Measurements from ENCODE around the gene GNAZ. TPM values are rescaled to one million over a fixed set of nuclear protein-coding genes. Genes with fewer than 3 reads are reported as not detected.

GNAZ gene
- total RNA-seq, 1 donor from 2014 or later, result 2.1 TPM

DNA sequence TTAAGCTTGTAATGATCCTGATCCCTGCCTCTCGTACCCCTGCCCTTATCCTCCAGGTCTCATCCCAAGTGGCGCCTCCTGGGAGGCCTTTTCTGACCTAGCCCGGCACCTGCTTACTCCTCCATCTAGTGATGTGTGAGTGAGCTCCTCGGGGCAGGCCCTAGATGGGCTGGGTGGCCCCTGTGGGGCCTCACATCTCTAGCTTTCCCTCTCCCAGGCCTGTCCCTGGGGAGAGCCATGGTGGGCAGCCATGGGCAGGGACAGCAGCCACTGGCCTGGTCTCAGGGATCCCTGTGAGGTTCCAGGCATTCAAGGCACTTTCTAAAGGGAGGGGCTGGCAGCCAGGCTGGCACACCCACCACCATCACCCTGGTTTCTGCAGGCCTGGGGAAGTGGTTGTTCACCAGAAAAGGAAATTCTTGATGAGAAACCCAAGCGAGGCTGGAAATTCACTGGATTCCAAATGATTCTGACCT is 27.9 kb downstream of the GNAZ start:
- peaks cover 0 to 6% (median 0%) of the 10 kb centered on the region in 3 donors for H3K27me3 ChIP-seq (ENCODE audit: control insufficient read depth in 3 of 3, insufficient read depth in 3 of 3, low read length in 3 of 3)
- H3K4me3 ChIP-seq (ENCODE audit: low read length in 3 of 3), result no peak overlapping the region
- no peak overlapping the region for H3K27ac ChIP-seq (ENCODE audit: low read depth, low read length)
- peaks cover 20 to 22% (median 20%) of the 10 kb centered on the region in 3 donors for H3K4me1 ChIP-seq (ENCODE audit: control insufficient read depth in 3 of 3, insufficient read depth in 3 of 3, low read length in 3 of 3)
- H3K36me3 ChIP-seq (ENCODE audit: control insufficient read depth in 3 of 3, insufficient read depth in 3 of 3, low read length in 3 of 3), result no peaks in the 10 kb centered on the region
- no peaks in the 10 kb centered on the region for H3K9me3 ChIP-seq (ENCODE audit: control insufficient read depth in 3 of 3, low read length in 3 of 3)
- peak overlapping the region in 2 of 3 donors; percentile 20 to 64 for H3K9ac ChIP-seq (ENCODE audit: low read depth in 1 of 3, low read length in 3 of 3)

DNA sequence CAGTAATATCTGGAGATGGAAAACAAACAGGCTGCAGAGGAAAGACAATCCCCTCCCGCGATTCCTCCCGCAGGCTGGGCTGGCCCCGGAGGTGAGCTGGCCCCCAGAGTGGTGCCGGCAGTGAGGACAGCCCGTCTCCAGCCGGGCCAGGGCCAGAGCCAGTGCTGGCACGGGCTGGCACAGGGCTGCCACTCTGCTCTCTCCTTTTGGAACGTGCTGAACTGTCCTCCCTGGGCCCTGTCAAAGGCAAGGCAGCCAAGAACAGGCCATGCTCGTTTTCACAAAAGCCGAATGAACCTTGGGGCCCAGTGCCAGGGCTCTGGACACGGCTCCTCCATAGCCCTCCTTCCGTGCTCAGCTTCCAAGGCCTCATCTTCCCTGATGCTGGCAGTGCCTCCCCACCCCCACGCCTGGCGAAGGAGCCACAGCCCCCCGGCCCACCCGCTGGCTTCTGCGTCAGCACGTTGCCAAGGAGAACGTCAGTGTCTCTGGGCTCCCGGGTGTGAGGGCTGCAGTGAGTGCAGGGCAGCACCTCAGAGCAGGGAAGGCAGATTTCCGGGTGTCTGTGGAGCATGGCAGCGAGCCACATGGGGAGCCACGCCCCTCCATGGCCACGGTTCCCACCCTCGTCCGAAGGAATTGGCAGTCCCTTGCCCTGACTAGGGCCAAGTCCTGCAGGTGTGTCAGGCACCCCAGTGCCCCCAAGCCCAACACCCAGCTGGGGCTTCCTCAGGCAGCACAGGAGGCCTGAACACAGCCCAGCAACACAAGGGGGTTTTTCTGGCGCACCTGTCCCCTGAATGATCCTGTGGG is 28.6 kb downstream of the GNAZ start:
- peak overlapping the region in 2 of 3 donors; percentile 20 to 64 for H3K9ac ChIP-seq (ENCODE audit: low read depth in 1 of 3, low read length in 3 of 3)
- no peak overlapping the region for H3K4me3 ChIP-seq (ENCODE audit: low read length in 3 of 3)
- peaks cover 20 to 22% (median 20%) of the 10 kb centered on the region in 3 donors for H3K4me1 ChIP-seq (ENCODE audit: control insufficient read depth in 3 of 3, insufficient read depth in 3 of 3, low read length in 3 of 3)
- H3K36me3 ChIP-seq (ENCODE audit: control insufficient read depth in 3 of 3, insufficient read depth in 3 of 3, low read length in 3 of 3), result no peaks in the 10 kb centered on the region
- H3K9me3 ChIP-seq (ENCODE audit: control insufficient read depth in 3 of 3, low read length in 3 of 3), result no peaks in the 10 kb centered on the region
- peak overlapping the region; percentile 36 for H3K27ac ChIP-seq (ENCODE audit: low read depth, low read length)
- peaks cover 0 to 6% (median 0%) of the 10 kb centered on the region in 3 donors for H3K27me3 ChIP-seq (ENCODE audit: control insufficient read depth in 3 of 3, insufficient read depth in 3 of 3, low read length in 3 of 3)

DNA sequence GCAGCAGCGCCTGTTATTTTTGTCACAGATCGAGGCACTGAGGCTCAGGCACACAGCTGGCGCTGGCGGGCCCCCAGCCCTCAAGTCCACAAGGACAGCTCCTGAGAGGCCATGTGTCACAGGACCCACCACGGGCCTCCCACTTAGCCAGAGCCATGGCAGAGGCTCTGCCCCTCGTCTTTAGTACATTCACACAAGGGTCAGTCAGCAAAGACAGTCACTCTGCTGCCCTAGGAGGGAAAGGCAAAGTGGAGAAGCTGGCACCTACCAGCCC is 29.1 kb downstream of the GNAZ start:
- Histone ChIP-seq H3K27me3 (ENCODE audit: control insufficient read depth in 3 of 3, insufficient read depth in 3 of 3, low read length in 3 of 3) (peaks cover 0 to 6% (median 0%) of the 10 kb centered on the region in 3 donors), H3K9ac (ENCODE audit: low read depth in 1 of 3, low read length in 3 of 3) (peak overlapping the region in 1 of 3 donors; percentile 64), H3K36me3 (ENCODE audit: control insufficient read depth in 3 of 3, insufficient read depth in 3 of 3, low read length in 3 of 3) (no peaks in the 10 kb centered on the region), H3K4me1 (ENCODE audit: control insufficient read depth in 3 of 3, insufficient read depth in 3 of 3, low read length in 3 of 3) (peaks cover 20 to 22% (median 20%) of the 10 kb centered on the region in 3 donors), H3K27ac (ENCODE audit: low read depth, low read length) (no peak overlapping the region), H3K9me3 (ENCODE audit: control insufficient read depth in 3 of 3, low read length in 3 of 3) (no peaks in the 10 kb centered on the region), H3K4me3 (ENCODE audit: low read length in 3 of 3) (no peak overlapping the region)

DNA sequence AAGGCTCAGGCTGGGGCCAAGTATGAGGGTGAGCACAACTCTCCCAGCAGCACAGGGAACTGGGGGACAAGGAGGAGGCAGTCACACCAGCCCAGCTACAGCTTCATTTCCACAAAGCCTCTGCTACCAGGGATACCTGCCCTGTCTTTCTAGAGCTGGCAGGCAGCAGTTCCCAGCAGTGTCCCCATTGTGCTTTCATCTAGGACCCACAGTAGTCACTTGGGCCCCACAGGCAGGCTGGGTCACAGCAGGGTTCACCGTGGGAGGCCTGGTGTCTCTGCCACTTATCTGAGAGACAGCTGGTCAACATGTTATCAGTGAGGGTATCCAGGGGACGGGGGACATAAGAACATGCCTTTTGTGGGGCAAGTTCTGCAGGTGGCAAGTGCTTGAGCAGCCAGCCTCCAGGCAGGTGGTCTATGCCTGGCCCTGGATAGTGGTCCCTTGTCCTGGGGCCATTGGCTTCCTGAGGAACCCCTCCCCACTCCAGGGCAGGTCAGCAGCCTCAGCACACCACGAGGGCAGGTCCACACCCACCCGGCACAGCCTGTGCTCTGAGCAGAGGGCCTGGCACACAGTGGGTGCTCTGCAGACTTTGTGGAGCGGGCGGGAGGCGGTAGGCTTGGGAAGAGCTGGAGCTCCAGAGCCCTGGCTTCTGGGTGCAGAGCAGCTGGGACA is 29.9 kb downstream of the GNAZ start:
- no peak overlapping the region for H3K27ac ChIP-seq (ENCODE audit: low read depth, low read length)
- peaks cover 20 to 22% (median 20%) of the 10 kb centered on the region in 3 donors for H3K4me1 ChIP-seq (ENCODE audit: control insufficient read depth in 3 of 3, insufficient read depth in 3 of 3, low read length in 3 of 3)
- H3K36me3 ChIP-seq (ENCODE audit: control insufficient read depth in 3 of 3, insufficient read depth in 3 of 3, low read length in 3 of 3), result no peaks in the 10 kb centered on the region
- no peak overlapping the region for H3K9ac ChIP-seq (ENCODE audit: low read depth in 1 of 3, low read length in 3 of 3)
- H3K27me3 ChIP-seq (ENCODE audit: control insufficient read depth in 3 of 3, insufficient read depth in 3 of 3, low read length in 3 of 3), result peaks cover 0 to 6% (median 0%) of the 10 kb centered on the region in 3 donors
- H3K9me3 ChIP-seq (ENCODE audit: control insufficient read depth in 3 of 3, low read length in 3 of 3), result no peaks in the 10 kb centered on the region
- H3K4me3 ChIP-seq (ENCODE audit: low read length in 3 of 3), result no peak overlapping the region

DNA sequence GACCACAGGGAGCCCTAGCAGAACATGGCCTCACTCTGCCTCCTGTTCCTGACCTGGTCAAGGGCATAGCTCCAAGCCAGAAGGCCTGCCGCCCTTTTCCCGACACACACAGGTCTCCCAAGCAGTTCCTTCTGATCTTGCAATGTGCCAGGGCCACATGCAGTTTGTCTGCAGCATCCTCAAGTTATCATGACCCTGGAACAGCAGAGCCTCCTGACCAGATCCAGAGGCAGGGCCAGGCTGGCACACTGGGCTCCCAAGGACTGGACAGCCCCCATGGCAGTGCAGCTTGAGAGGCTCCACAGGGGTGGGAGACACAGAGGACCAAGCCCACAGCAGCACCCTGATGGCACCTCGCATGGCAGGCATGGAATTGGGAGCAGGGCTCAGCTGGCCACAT is 31.2 kb downstream of the GNAZ start:
- Histone ChIP-seq H3K27ac (ENCODE audit: low read depth, low read length) (no peak overlapping the region), H3K4me3 (ENCODE audit: low read length in 3 of 3) (no peak overlapping the region), H3K4me1 (ENCODE audit: control insufficient read depth in 3 of 3, insufficient read depth in 3 of 3, low read length in 3 of 3) (peaks cover 20 to 22% (median 20%) of the 10 kb centered on the region in 3 donors), H3K9me3 (ENCODE audit: control insufficient read depth in 3 of 3, low read length in 3 of 3) (no peaks in the 10 kb centered on the region), H3K36me3 (ENCODE audit: control insufficient read depth in 3 of 3, insufficient read depth in 3 of 3, low read length in 3 of 3) (no peaks in the 10 kb centered on the region), H3K9ac (ENCODE audit: low read depth in 1 of 3, low read length in 3 of 3) (no peak overlapping the region), H3K27me3 (ENCODE audit: control insufficient read depth in 3 of 3, insufficient read depth in 3 of 3, low read length in 3 of 3) (peaks cover 0 to 6% (median 0%) of the 10 kb centered on the region in 3 donors)

DNA sequence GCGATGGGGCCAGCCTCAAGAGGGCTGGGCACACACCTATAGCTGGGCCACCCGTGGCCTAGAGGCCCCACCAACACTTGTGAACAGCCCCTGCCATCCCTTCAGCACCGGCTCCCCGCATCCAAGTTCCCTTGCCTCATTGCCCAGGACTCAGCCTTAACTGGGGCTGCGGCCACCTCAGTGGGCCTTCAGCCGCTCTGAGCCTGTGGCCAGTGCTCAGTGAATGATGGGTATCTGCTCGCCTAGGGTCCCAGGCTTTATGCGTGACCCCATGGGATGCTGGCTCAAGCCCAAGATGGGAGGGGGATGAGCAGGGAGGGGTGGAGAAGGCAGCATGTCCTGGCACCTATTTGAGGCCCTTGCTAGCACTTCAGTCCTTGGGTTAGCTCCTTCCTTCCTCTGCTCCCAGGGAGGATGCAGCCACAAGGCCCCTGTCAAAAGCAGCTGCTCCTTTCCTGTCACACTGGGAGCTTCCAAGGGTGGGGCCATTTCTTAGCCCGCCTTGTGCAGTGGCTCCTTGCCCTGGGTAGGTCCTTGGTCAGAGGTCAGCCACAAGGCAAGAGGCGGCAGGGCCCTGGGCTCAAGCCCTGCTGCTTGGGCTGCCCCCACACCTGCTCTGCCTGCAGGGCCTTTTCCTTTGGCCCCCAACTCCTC is 31.8 kb downstream of the GNAZ start:
- Histone ChIP-seq H3K27ac (ENCODE audit: low read depth, low read length) (no peak overlapping the region), H3K4me3 (ENCODE audit: low read length in 3 of 3) (no peak overlapping the region), H3K9me3 (ENCODE audit: control insufficient read depth in 3 of 3, low read length in 3 of 3) (no peaks in the 10 kb centered on the region), H3K27me3 (ENCODE audit: control insufficient read depth in 3 of 3, insufficient read depth in 3 of 3, low read length in 3 of 3) (peaks cover 0 to 6% (median 0%) of the 10 kb centered on the region in 3 donors), H3K4me1 (ENCODE audit: control insufficient read depth in 3 of 3, insufficient read depth in 3 of 3, low read length in 3 of 3) (peaks cover 20 to 22% (median 20%) of the 10 kb centered on the region in 3 donors), H3K9ac (ENCODE audit: low read depth in 1 of 3, low read length in 3 of 3) (no peak overlapping the region), H3K36me3 (ENCODE audit: control insufficient read depth in 3 of 3, insufficient read depth in 3 of 3, low read length in 3 of 3) (no peaks in the 10 kb centered on the region)

DNA sequence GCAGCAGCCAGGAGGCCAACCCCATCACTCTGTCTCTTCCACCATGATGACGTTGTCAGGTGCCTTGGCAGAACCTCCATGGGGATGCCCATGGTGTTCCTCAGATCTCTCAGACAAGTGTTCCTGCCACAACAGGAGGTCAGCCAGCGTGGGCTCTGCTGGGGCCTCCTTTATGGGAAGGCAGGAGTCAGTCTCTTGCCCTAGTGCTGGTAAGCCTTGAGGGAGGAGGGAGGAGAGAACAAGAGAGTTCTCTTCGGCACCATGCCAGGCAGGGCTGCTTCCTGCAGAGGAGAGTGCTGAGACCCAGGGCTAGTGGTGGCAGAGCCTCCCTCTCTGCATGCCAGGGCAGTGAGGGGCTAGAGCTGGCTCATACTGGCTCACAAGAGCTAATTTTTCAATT is 32.5 kb downstream of the GNAZ start:
- H3K9me3 ChIP-seq (ENCODE audit: control insufficient read depth in 3 of 3, low read length in 3 of 3), result no peaks in the 10 kb centered on the region
- H3K4me3 ChIP-seq (ENCODE audit: low read length in 3 of 3), result no peak overlapping the region
- no peaks in the 10 kb centered on the region for H3K36me3 ChIP-seq (ENCODE audit: control insufficient read depth in 3 of 3, insufficient read depth in 3 of 3, low read length in 3 of 3)
- no peak overlapping the region for H3K9ac ChIP-seq (ENCODE audit: low read depth in 1 of 3, low read length in 3 of 3)
- peaks cover 0 to 6% (median 0%) of the 10 kb centered on the region in 3 donors for H3K27me3 ChIP-seq (ENCODE audit: control insufficient read depth in 3 of 3, insufficient read depth in 3 of 3, low read length in 3 of 3)
- no peak overlapping the region for H3K27ac ChIP-seq (ENCODE audit: low read depth, low read length)
- H3K4me1 ChIP-seq (ENCODE audit: control insufficient read depth in 3 of 3, insufficient read depth in 3 of 3, low read length in 3 of 3), result peaks cover 20 to 21% (median 20%) of the 10 kb centered on the region in 3 donors

DNA sequence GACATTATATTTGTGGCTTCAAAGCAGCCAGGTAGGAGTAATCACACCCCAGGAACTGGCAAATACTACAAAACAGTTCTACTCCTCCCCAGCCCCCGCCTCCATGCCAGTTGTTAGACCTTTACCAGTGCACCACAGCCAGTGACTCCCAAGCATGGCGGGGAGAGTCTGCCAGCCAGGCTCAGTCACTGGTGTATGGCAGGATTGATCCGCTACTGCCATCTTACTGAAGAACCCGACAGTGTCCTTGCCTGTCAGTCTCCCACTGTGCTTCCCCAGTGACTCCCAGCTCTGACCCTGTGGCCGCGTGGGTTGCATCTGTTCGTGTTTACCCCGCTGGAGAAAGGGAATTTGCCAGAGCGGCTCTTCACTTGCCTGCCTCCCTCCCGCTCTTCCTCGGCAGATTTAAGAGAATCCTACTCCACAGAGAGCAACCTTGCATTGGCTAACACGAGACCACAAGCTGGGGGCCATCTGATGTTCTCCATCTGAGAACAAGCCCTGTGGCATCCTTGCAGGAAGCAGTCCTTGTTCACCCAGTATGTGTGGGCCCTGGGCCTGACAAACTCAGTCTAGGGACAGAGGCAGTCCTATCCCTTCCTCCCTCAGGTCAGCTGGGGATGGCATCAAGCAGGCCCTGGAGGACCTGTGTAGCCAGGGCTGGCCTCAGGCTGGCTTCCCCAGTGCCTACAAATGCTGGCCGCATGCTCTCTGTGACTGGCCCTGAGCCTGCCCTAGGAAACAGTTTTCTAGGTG is 33.1 kb downstream of the GNAZ start:
- H3K4me3 ChIP-seq (ENCODE audit: low read length in 3 of 3), result no peak overlapping the region
- peaks cover 0 to 6% (median 0%) of the 10 kb centered on the region in 3 donors for H3K27me3 ChIP-seq (ENCODE audit: control insufficient read depth in 3 of 3, insufficient read depth in 3 of 3, low read length in 3 of 3)
- H3K9ac ChIP-seq (ENCODE audit: low read depth in 1 of 3, low read length in 3 of 3), result no peak overlapping the region
- H3K36me3 ChIP-seq (ENCODE audit: control insufficient read depth in 3 of 3, insufficient read depth in 3 of 3, low read length in 3 of 3), result no peaks in the 10 kb centered on the region
- peaks cover 14 to 16% (median 15%) of the 10 kb centered on the region in 3 donors for H3K4me1 ChIP-seq (ENCODE audit: control insufficient read depth in 3 of 3, insufficient read depth in 3 of 3, low read length in 3 of 3)
- H3K27ac ChIP-seq (ENCODE audit: low read depth, low read length), result no peak overlapping the region
- no peaks in the 10 kb centered on the region for H3K9me3 ChIP-seq (ENCODE audit: control insufficient read depth in 3 of 3, low read length in 3 of 3)

DNA sequence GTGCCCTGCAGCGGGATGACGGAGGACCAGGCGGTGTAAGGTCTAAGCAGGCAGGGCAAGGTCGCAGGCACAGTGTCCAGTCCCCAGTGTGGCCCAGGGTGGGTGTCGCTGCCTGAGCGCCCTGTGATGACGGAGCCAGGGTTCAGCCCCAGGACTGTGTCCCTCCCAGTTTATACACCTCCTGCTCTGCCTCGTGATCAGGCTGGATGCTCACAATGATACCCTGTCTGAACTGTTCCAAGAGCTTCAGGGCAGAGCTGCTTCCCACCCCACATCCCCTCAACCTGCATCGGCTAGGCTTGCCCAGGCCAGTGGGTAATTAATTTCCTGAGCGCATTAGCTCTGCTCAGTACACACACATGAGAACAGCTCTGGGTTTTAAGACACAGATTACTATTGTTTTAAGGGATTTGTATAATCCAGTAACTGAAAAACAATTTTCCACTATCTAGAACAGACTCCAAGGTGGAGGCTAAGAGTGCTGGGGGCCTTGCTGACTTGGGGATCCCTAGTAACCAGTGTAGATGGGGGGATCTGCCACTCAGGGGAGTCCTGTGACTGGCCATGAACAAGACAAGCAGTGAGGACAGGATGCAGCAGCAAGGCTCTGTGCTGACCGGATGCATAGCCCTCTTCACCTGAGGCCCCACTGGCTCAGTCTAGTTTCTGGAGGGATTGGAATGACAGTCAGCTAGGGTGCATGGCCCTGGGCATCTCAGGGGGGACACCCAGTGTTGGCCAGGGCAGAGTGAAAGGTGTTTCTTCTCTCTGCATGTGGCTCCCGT is 34.1 kb downstream of the GNAZ start:
- H3K36me3 ChIP-seq (ENCODE audit: control insufficient read depth in 3 of 3, insufficient read depth in 3 of 3, low read length in 3 of 3), result no peaks in the 10 kb centered on the region
- H3K4me1 ChIP-seq (ENCODE audit: control insufficient read depth in 3 of 3, insufficient read depth in 3 of 3, low read length in 3 of 3), result peaks cover 5 to 6% (median 5%) of the 10 kb centered on the region in 3 donors
- no peak overlapping the region for H3K27ac ChIP-seq (ENCODE audit: low read depth, low read length)
- H3K9me3 ChIP-seq (ENCODE audit: control insufficient read depth in 3 of 3, low read length in 3 of 3), result no peaks in the 10 kb centered on the region
- no peak overlapping the region for H3K9ac ChIP-seq (ENCODE audit: low read depth in 1 of 3, low read length in 3 of 3)
- no peak overlapping the region for H3K4me3 ChIP-seq (ENCODE audit: low read length in 3 of 3)
- peaks cover 0 to 6% (median 0%) of the 10 kb centered on the region in 3 donors for H3K27me3 ChIP-seq (ENCODE audit: control insufficient read depth in 3 of 3, insufficient read depth in 3 of 3, low read length in 3 of 3)

Data from skeletal muscle tissue (tissue), 4 donors.